GM18858 (cell line): Measurements from ENCODE around the gene ARF1.

Source experiments
- ATAC-seq: cut with Tn5 transposase; IDR thresholded peaks from one replicate; pipeline ENCODE4 v1.9.1; 2021; ENCODE audit not compliant: unreplicated experiment

The ARF1 gene

GRCh38 chr1:228068359-228068758, 14.1 kb upstream of the ARF1 start:
- ATAC-seq: no peak

- no peak for ATAC-seq
These were observed 12.3 kb upstream of the ARF1 start for GRCh38 chr1:228070173-228070572.

- no peak for ATAC-seq
These were observed 11.7 kb upstream of the ARF1 start for GRCh38 chr1:228070851-228071250.

- no peak for ATAC-seq
These were observed 10.5 kb upstream of the ARF1 start for GRCh38 chr1:228071839-228072657.

- ATAC-seq: no peak
These were observed 9.9 kb upstream of the ARF1 start for GRCh38 chr1:228072658-228073043.

GRCh38 chr1:228073061-228073856, 9.2 kb upstream of the ARF1 start:
- ATAC-seq: no peak

GRCh38 chr1:228073857-228074545, 8.5 kb upstream of the ARF1 start:
- ATAC-seq: no peak

- no peak for ATAC-seq
These were observed 7.4 kb upstream of the ARF1 start for GRCh38 chr1:228074954-228075730.

- no peak for ATAC-seq
These were observed 6.7 kb upstream of the ARF1 start for GRCh38 chr1:228075801-228076271.

- no peak for ATAC-seq
These were observed 5.6 kb upstream of the ARF1 start for GRCh38 chr1:228076796-228077430.

- ATAC-seq: no peak
These were observed 4.8 kb upstream of the ARF1 start for GRCh38 chr1:228077565-228078330.

- ATAC-seq: no peak
These were observed 3.5 kb upstream of the ARF1 start for GRCh38 chr1:228079013-228079412.

- ATAC-seq: no peak
These were observed 2.8 kb upstream of the ARF1 start for GRCh38 chr1:228079601-228080263.

- no peak for ATAC-seq
These were observed 1.4 kb upstream of the ARF1 start for GRCh38 chr1:228081144-228081543.

GRCh38 chr1:228081578-228082213, 812 bp upstream of the ARF1 start:
- peak; percentile 21 for ATAC-seq

GRCh38 chr1:228082918-228083870, 686 bp downstream of the ARF1 start:
- no peak for ATAC-seq

GRCh38 chr1:228083871-228084278, 1.4 kb downstream of the ARF1 start:
- ATAC-seq: no peak
